ENCODE data around the gene ATG4D. TPM values are rescaled to one million over a fixed set of nuclear protein-coding genes. Genes with fewer than 3 reads are reported as not detected.
A peak's percentile ranks its signal among the peaks of the same experiment; 100 is the strongest.

The ATG4D gene
- total and polyA plus RNA-seq, 2 experiments from 2014 or later: 6.2 to 18.0 TPM

- DNase-seq: peak; percentile 20
- H3K27ac ChIP-seq: no peak overlapping the region
- no peak overlapping the region for H3K9ac ChIP-seq
- H3F3A ChIP-seq (ENCODE audit: insufficient read depth): no peaks in the 10 kb centered on the region
- H3K9me3 ChIP-seq (ENCODE audit: low read depth): no peaks in the 10 kb centered on the region
- in situ Hi-C loops (cut with MboI): no loop called here
- no peaks in the 10 kb centered on the region for H4K20me1 ChIP-seq (ENCODE audit: insufficient read depth)
- H3K9me2 ChIP-seq (ENCODE audit: insufficient read depth): no peaks in the 10 kb centered on the region
- no peaks in the 10 kb centered on the region for H3K4me1 ChIP-seq (ENCODE audit: insufficient read depth)
- WGBS, 2 experiments (ENCODE audit: low coverage in 1 of 2, low lambda C conversion rate in 2 of 2, missing lambda C conversion rate in 2 of 2): 50 to 51% methylated on average over 6 of the region's 6 CpGs
- H2AFZ ChIP-seq: no peak overlapping the region
- H3K27me3 ChIP-seq (replicated peaks; ENCODE audit: insufficient read depth): no peaks in the 10 kb centered on the region
- H3K4me2 ChIP-seq (ENCODE audit: unreplicated experiment): no peak overlapping the region
- TF ChIP-seq EZH2phosphoT487 (IDR thresholded peaks at IDR 0.05; ENCODE audit: insufficient read depth, low read depth) (no peak), EZH2 (IDR thresholded peaks at IDR 0.05; ENCODE audit: insufficient read depth, poor library complexity, severe bottlenecking) (no peak)
- H3K36me3 ChIP-seq (ENCODE audit: low read depth): no peaks in the 10 kb centered on the region
- no peaks in the 10 kb centered on the region for H3K79me2 ChIP-seq (ENCODE audit: insufficient read depth)
- no peak overlapping the region for H3K4me3 ChIP-seq
These were observed 31.5 kb downstream of the ATG4D start for GRCh38 chr19:10575011-10575716.

GRCh38 chr19:10577951-10578350 lies 34.2 kb downstream of the ATG4D start:
- no peak overlapping the region for H3K4me3 ChIP-seq
- no peaks in the 10 kb centered on the region for H3K27me3 ChIP-seq (replicated peaks; ENCODE audit: insufficient read depth)
- no peak overlapping the region for H3K9ac ChIP-seq
- H3K4me2 ChIP-seq (ENCODE audit: unreplicated experiment): no peak overlapping the region
- H3K9me2 ChIP-seq (ENCODE audit: insufficient read depth): no peaks in the 10 kb centered on the region
- no peak for TF ChIP-seq EZH2 (IDR thresholded peaks at IDR 0.05; ENCODE audit: insufficient read depth, poor library complexity, severe bottlenecking)
- TF ChIP-seq EZH2phosphoT487 (IDR thresholded peaks at IDR 0.05; ENCODE audit: insufficient read depth, low read depth): no peak
- H3K9me3 ChIP-seq (ENCODE audit: low read depth): no peaks in the 10 kb centered on the region
- DNase-seq: no peak
- WGBS, 2 experiments (ENCODE audit: low coverage in 1 of 2, low lambda C conversion rate in 2 of 2, missing lambda C conversion rate in 2 of 2): 45 to 50% methylated on average over 5 to 6 of the region's 6 CpGs
- no peak overlapping the region for H2AFZ ChIP-seq
- H4K20me1 ChIP-seq (ENCODE audit: insufficient read depth): no peaks in the 10 kb centered on the region
- no peaks in the 10 kb centered on the region for H3K36me3 ChIP-seq (ENCODE audit: low read depth)
- H3F3A ChIP-seq (ENCODE audit: insufficient read depth): no peaks in the 10 kb centered on the region
- in situ Hi-C loops (cut with MboI): no loop called here
- no peak overlapping the region for H3K27ac ChIP-seq
- H3K4me1 ChIP-seq (ENCODE audit: insufficient read depth): peaks cover 3% of the 10 kb centered on the region; the same call in 1 of the 2 replicates
- H3K79me2 ChIP-seq (ENCODE audit: insufficient read depth): no peaks in the 10 kb centered on the region

- Histone ChIP-seq H3K36me3 (ENCODE audit: low read depth) (no peaks in the 10 kb centered on the region), H2AFZ (peak overlapping the region; percentile 78), H3K9me2 (ENCODE audit: insufficient read depth) (no peaks in the 10 kb centered on the region), H3K4me1 (ENCODE audit: insufficient read depth) (peaks cover 3% of the 10 kb centered on the region; the same call in 1 of the 2 replicates), H3K4me2 (ENCODE audit: unreplicated experiment) (peak overlapping the region; percentile 81), H3K4me3 (peak overlapping the region; percentile 51; the same call in 1 of the 2 replicates), H3K9me3 (ENCODE audit: low read depth) (no peaks in the 10 kb centered on the region), H3K79me2 (ENCODE audit: insufficient read depth) (no peaks in the 10 kb centered on the region), H3F3A (ENCODE audit: insufficient read depth) (no peaks in the 10 kb centered on the region), H3K9ac (no peak overlapping the region), H3K27me3 (replicated peaks; ENCODE audit: insufficient read depth) (no peaks in the 10 kb centered on the region), H3K27ac (no peak overlapping the region), H4K20me1 (ENCODE audit: insufficient read depth) (no peaks in the 10 kb centered on the region)
- TF ChIP-seq EZH2phosphoT487 (IDR thresholded peaks at IDR 0.05; ENCODE audit: insufficient read depth, low read depth): no peak
- no peak for TF ChIP-seq EZH2 (IDR thresholded peaks at IDR 0.05; ENCODE audit: insufficient read depth, poor library complexity, severe bottlenecking)
- in situ Hi-C loops (cut with MboI): loop anchor here (5.0 kb wide), 1 partner anchor 61 kb away; no protein-coding TSS in a partner anchor
- WGBS, 2 experiments (ENCODE audit: low coverage in 1 of 2, low lambda C conversion rate in 2 of 2, missing lambda C conversion rate in 2 of 2): 11 to 12% methylated on average over 30 to 31 of the region's 31 CpGs
- DNase-seq: peak; percentile 98
These were observed 37.4 kb downstream of the ATG4D start for GRCh38 chr19:10580979-10581631.

- Histone ChIP-seq H4K20me1 (ENCODE audit: insufficient read depth) (no peaks in the 10 kb centered on the region), H3K36me3 (ENCODE audit: low read depth) (no peaks in the 10 kb centered on the region), H3F3A (ENCODE audit: insufficient read depth) (no peaks in the 10 kb centered on the region), H2AFZ (no peak overlapping the region), H3K79me2 (ENCODE audit: insufficient read depth) (no peaks in the 10 kb centered on the region), H3K27ac (no peak overlapping the region), H3K9me2 (ENCODE audit: insufficient read depth) (no peaks in the 10 kb centered on the region), H3K4me1 (ENCODE audit: insufficient read depth) (peaks cover 3% of the 10 kb centered on the region; the same call in 1 of the 2 replicates), H3K4me3 (no peak overlapping the region), H3K27me3 (replicated peaks; ENCODE audit: insufficient read depth) (no peaks in the 10 kb centered on the region), H3K9me3 (ENCODE audit: low read depth) (no peaks in the 10 kb centered on the region), H3K9ac (no peak overlapping the region), H3K4me2 (ENCODE audit: unreplicated experiment) (no peak overlapping the region)
- WGBS, 2 experiments (ENCODE audit: low coverage in 1 of 2, low lambda C conversion rate in 2 of 2, missing lambda C conversion rate in 2 of 2): 66 to 71% methylated on average over 13 of the region's 13 CpGs
- TF ChIP-seq EZH2 (IDR thresholded peaks at IDR 0.05; ENCODE audit: insufficient read depth, poor library complexity, severe bottlenecking) (no peak), EZH2phosphoT487 (IDR thresholded peaks at IDR 0.05; ENCODE audit: insufficient read depth, low read depth) (no peak)
- in situ Hi-C loops (cut with MboI): loop anchor here (5.0 kb wide), 1 partner anchor 60 kb away; no protein-coding TSS in a partner anchor
- no peak for DNase-seq
These were observed 38.4 kb downstream of the ATG4D start for GRCh38 chr19:10582091-10582490.

All from GM23248 (cell line).